Loucy (cell line): Measurements from ENCODE around the gene ITGB5.

ENCODE experiments used
- H2AFZ ChIP-seq: fragments of 200-600 bp; sonication (generic); 2 replicates; pipeline ENCODE4 v1.6.0; 2016; ENCODE audit warnings: antibody characterized with exemption, mild to moderate bottlenecking, low read length, moderate library complexity
- H3F3A ChIP-seq: fragments of 200-600 bp; 2 replicates; pipeline ENCODE4 v1.6.0; 2016; ENCODE audit warnings: antibody characterized with exemption, low read depth, mild to moderate bottlenecking
- H3K27me3 ChIP-seq: fragments of 200-600 bp; sonication (generic); 2 replicates; pipeline ENCODE4 v1.6.1; 2014; ENCODE audit warnings: low read length, mild to moderate bottlenecking; ENCODE audit not compliant: insufficient read depth, poor library complexity, severe bottlenecking
- H3K36me3 ChIP-seq: fragments of 200-600 bp; sonication (generic); 2 replicates; pipeline ENCODE4 v1.6.1; 2016; ENCODE audit warnings: low read length; ENCODE audit not compliant: insufficient read depth
- H3K4me1 ChIP-seq: fragments of 200-600 bp; sonication (generic); 2 replicates; pipeline ENCODE4 v1.5.1; 2014; ENCODE audit warnings: low read length, mild to moderate bottlenecking; ENCODE audit not compliant: insufficient read depth, poor library complexity, severe bottlenecking
- H3K4me2 ChIP-seq: fragments of 200-600 bp; sonication (generic); 2 replicates; pipeline ENCODE4 v1.6.0; 2014; ENCODE audit warnings: antibody characterized with exemption, low read length, low read depth, mild to moderate bottlenecking; ENCODE audit not compliant: poor library complexity, severe bottlenecking
- H3K4me3 ChIP-seq: fragments of 200-600 bp; sonication (generic); 2 replicates; pipeline ENCODE4 v1.5.1; 2014; ENCODE audit warnings: low read length, mild to moderate bottlenecking, mixed read lengths; ENCODE audit not compliant: poor library complexity, severe bottlenecking
- H3K79me2 ChIP-seq: fragments of 200-600 bp; sonication (generic); 2 replicates; pipeline ENCODE4 v1.6.1; 2014; ENCODE audit warnings: low read length; ENCODE audit not compliant: insufficient read depth
- H3K9ac ChIP-seq: fragments of 200-600 bp; sonication (generic); 2 replicates; pipeline ENCODE4 v1.6.0; 2014; ENCODE audit warnings: mild to moderate bottlenecking, low read depth, low read length, moderate library complexity; ENCODE audit not compliant: poor library complexity, severe bottlenecking
- H3K9me2 ChIP-seq: fragments of 200-600 bp; sonication (generic); replicated peaks from 2 replicates; pipeline ENCODE4 v1.6.1; 2016; ENCODE audit warnings: low read depth, low read length, mixed read lengths
- H3K9me3 ChIP-seq: fragments of 200-600 bp; sonication (generic); 2 replicates; pipeline ENCODE4 v1.6.1; 2014; ENCODE audit warnings: mild to moderate bottlenecking, antibody characterized with exemption, low read length, low read depth; ENCODE audit not compliant: insufficient read depth
- H4K20me1 ChIP-seq: fragments of 200-600 bp; sonication (generic); 2 replicates; pipeline ENCODE4 v1.6.0; 2014; ENCODE audit warnings: antibody characterized with exemption, low read length, mild to moderate bottlenecking; ENCODE audit not compliant: insufficient read depth, poor library complexity, severe bottlenecking
- EZH2phosphoT487 ChIP-seq: fragments of 200-600 bp; IDR thresholded peaks from 2 replicates; pipeline ENCODE4 v1.6.1; 2018; ENCODE audit warnings: antibody characterized with exemption, mild to moderate bottlenecking, moderate library complexity, borderline replicate concordance
- TF ChIP-seq, protein P1 (sequence below): fragments of 200-600 bp; sonication (generic); conservative IDR thresholded peaks from 2 replicates; pipeline ENCODE4 v1.5.1; 2014; ENCODE audit warnings: mild to moderate bottlenecking, antibody characterized with exemption, low read length

ITGB5 gene

GRCh38 chr3:124787476-124788195 is 99.5 kb downstream of the ITGB5 start:
- no peaks in the 10 kb centered on the region for H4K20me1 ChIP-seq
- no peak overlapping the region for H3K4me3 ChIP-seq
- H3K79me2 ChIP-seq = no peaks in the 10 kb centered on the region
- no peak overlapping the region for H3K9ac ChIP-seq
- H3K36me3 ChIP-seq = no peaks in the 10 kb centered on the region
- no peaks in the 10 kb centered on the region for H3K9me3 ChIP-seq
- TF ChIP-seq EZH2phosphoT487 = no peak
- TF ChIP-seq, protein P1, sequence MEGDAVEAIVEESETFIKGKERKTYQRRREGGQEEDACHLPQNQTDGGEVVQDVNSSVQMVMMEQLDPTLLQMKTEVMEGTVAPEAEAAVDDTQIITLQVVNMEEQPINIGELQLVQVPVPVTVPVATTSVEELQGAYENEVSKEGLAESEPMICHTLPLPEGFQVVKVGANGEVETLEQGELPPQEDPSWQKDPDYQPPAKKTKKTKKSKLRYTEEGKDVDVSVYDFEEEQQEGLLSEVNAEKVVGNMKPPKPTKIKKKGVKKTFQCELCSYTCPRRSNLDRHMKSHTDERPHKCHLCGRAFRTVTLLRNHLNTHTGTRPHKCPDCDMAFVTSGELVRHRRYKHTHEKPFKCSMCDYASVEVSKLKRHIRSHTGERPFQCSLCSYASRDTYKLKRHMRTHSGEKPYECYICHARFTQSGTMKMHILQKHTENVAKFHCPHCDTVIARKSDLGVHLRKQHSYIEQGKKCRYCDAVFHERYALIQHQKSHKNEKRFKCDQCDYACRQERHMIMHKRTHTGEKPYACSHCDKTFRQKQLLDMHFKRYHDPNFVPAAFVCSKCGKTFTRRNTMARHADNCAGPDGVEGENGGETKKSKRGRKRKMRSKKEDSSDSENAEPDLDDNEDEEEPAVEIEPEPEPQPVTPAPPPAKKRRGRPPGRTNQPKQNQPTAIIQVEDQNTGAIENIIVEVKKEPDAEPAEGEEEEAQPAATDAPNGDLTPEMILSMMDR = no peak
- no peaks in the 10 kb centered on the region for H3K27me3 ChIP-seq
- no peak overlapping the region for H3K4me2 ChIP-seq
- no peaks in the 10 kb centered on the region for H3K4me1 ChIP-seq
- H2AFZ ChIP-seq = no peak overlapping the region
- H3K9me2 ChIP-seq = no peaks in the 10 kb centered on the region
- H3F3A ChIP-seq = no peaks in the 10 kb centered on the region

- no peaks in the 10 kb centered on the region for H4K20me1 ChIP-seq
- no peak overlapping the region for H3K4me3 ChIP-seq
- no peaks in the 10 kb centered on the region for H3K9me3 ChIP-seq
- no peaks in the 10 kb centered on the region for H3K36me3 ChIP-seq
- peak overlapping the region; percentile 24 for H2AFZ ChIP-seq
- no peak overlapping the region for H3K4me2 ChIP-seq
- no peaks in the 10 kb centered on the region for H3F3A ChIP-seq
- TF ChIP-seq EZH2phosphoT487 = no peak
- TF ChIP-seq, protein P1 = peak; percentile 54
- H3K9me2 ChIP-seq = no peaks in the 10 kb centered on the region
- no peak overlapping the region for H3K9ac ChIP-seq
- H3K4me1 ChIP-seq = no peaks in the 10 kb centered on the region
- H3K27me3 ChIP-seq = no peaks in the 10 kb centered on the region
- H3K79me2 ChIP-seq = no peaks in the 10 kb centered on the region
These were observed 100.5 kb downstream of the ITGB5 start for GRCh38 chr3:124786511-124787241.

- Histone ChIP-seq H3K36me3 (no peaks in the 10 kb centered on the region), H3K9me3 (no peaks in the 10 kb centered on the region), H3K27me3 (no peaks in the 10 kb centered on the region), H3K4me3 (no peak overlapping the region), H3K4me2 (no peak overlapping the region), H3F3A (no peaks in the 10 kb centered on the region), H3K79me2 (no peaks in the 10 kb centered on the region), H3K4me1 (no peaks in the 10 kb centered on the region), H2AFZ (peak overlapping the region; percentile 19; the same call in 1 of the 2 replicates), H3K9me2 (no peaks in the 10 kb centered on the region), H4K20me1 (no peaks in the 10 kb centered on the region), H3K9ac (no peak overlapping the region)
- TF ChIP-seq, protein P1 = no peak
- TF ChIP-seq EZH2phosphoT487 = no peak
These were observed 101.2 kb downstream of the ITGB5 start for GRCh38 chr3:124785973-124786372.
